Osteoblast (primary cell): ENCODE measurements around the gene FAM124A. TPM values are rescaled to one million over a fixed set of nuclear protein-coding genes. Genes with fewer than 3 reads are reported as not detected.

ENCODE experiments used
- DNase-seq: peaks from one replicate; pipeline ENCODE4 v3.0.0; 2011; ENCODE audit warnings: low spot score, mixed read lengths; ENCODE audit not compliant: insufficient read length; ENCODE audit errors: missing footprints
- H2AFZ ChIP-seq: 2 replicates; pipeline ENCODE4 v1.6.0; 2011; ENCODE audit warnings: mild to moderate bottlenecking, low read length
- H3K27ac ChIP-seq: 2 replicates; pipeline ENCODE4 v1.5.1; 2011; ENCODE audit warnings: mild to moderate bottlenecking, low read depth, low read length, moderate library complexity
- H3K27me3 ChIP-seq: 2 replicates; pipeline ENCODE4 v1.6.0; 2012; ENCODE audit warnings: mild to moderate bottlenecking, control low read depth, inconsistent platforms, low read length, moderate library complexity; ENCODE audit not compliant: insufficient read depth
- H3K36me3 ChIP-seq: 2 replicates; pipeline ENCODE4 v1.5.1; 2011; ENCODE audit warnings: mild to moderate bottlenecking, low read length, control low read depth, moderate library complexity; ENCODE audit not compliant: insufficient read depth
- H3K4me1 ChIP-seq: 2 replicates; pipeline ENCODE4 v1.5.1; 2011; ENCODE audit warnings: mild to moderate bottlenecking, low read length, control low read depth, moderate library complexity; ENCODE audit not compliant: insufficient read depth
- H3K4me2 ChIP-seq: 2 replicates; pipeline ENCODE4 v1.6.0; 2011; ENCODE audit warnings: mild to moderate bottlenecking, low read length; ENCODE audit not compliant: insufficient read depth
- H3K4me3 ChIP-seq: fragments of 200-600 bp; sonication (generic); 3 replicates; pipeline ENCODE4 v1.5.1; 2012; ENCODE audit warnings: mild to moderate bottlenecking, low read length, inconsistent platforms; ENCODE audit not compliant: insufficient read depth
- H3K79me2 ChIP-seq: 2 replicates; pipeline ENCODE4 v1.6.0; 2012; ENCODE audit warnings: mild to moderate bottlenecking, low read length, control low read depth, inconsistent platforms; ENCODE audit not compliant: insufficient read depth
- H3K9me3 ChIP-seq: 2 replicates; pipeline ENCODE4 v1.5.1; 2011; ENCODE audit warnings: low read depth, low read length, control low read depth
- H4K20me1 ChIP-seq: 2 replicates; pipeline ENCODE4 v1.6.0; 2012; ENCODE audit warnings: mild to moderate bottlenecking, low read length, control low read depth; ENCODE audit not compliant: insufficient read depth
- total RNA-seq: library from RNA; depleted of rRNA; stranded (reverse); fragments of >200 nt; gene quantifications from 2 replicates; pipeline ENCODE4 v1.2.3, GENCODE V29; 2012
- TF ChIP-seq, protein P1 (sequence below): IDR thresholded peaks from 2 replicates; pipeline ENCODE4 v1.5.1; 2011; ENCODE audit warnings: mild to moderate bottlenecking, low read depth, low read length, moderate library complexity; ENCODE audit errors: extremely low read depth

Gene FAM124A
- total RNA-seq, 1 donor: 1.1 TPM

- TF ChIP-seq, protein P1, sequence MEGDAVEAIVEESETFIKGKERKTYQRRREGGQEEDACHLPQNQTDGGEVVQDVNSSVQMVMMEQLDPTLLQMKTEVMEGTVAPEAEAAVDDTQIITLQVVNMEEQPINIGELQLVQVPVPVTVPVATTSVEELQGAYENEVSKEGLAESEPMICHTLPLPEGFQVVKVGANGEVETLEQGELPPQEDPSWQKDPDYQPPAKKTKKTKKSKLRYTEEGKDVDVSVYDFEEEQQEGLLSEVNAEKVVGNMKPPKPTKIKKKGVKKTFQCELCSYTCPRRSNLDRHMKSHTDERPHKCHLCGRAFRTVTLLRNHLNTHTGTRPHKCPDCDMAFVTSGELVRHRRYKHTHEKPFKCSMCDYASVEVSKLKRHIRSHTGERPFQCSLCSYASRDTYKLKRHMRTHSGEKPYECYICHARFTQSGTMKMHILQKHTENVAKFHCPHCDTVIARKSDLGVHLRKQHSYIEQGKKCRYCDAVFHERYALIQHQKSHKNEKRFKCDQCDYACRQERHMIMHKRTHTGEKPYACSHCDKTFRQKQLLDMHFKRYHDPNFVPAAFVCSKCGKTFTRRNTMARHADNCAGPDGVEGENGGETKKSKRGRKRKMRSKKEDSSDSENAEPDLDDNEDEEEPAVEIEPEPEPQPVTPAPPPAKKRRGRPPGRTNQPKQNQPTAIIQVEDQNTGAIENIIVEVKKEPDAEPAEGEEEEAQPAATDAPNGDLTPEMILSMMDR: no peak
- Histone ChIP-seq H3K79me2 (no peaks in the 10 kb centered on the region), H3K9me3 (no peaks in the 10 kb centered on the region)
Observed at GRCh38 chr13:51232328-51232727, 10.1 kb downstream of the FAM124A start.

GRCh38 chr13:51233117-51233826, 11.1 kb downstream of the FAM124A start:
- Histone ChIP-seq H4K20me1 (no peaks in the 10 kb centered on the region), H3K36me3 (no peaks in the 10 kb centered on the region), H3K27me3 (peaks cover 24% of the 10 kb centered on the region), H3K9me3 (no peaks in the 10 kb centered on the region), H2AFZ (no peak overlapping the region), H3K4me3 (no peak overlapping the region), H3K4me1 (no peaks in the 10 kb centered on the region), H3K27ac (no peak overlapping the region), H3K79me2 (no peaks in the 10 kb centered on the region), H3K4me2 (no peak overlapping the region)
- no peak for DNase-seq
- TF ChIP-seq, protein P1: no peak

More at GRCh38 chr13:51232328-51232727, 10.1 kb downstream of the FAM124A start:
- Histone ChIP-seq H2AFZ (no peak overlapping the region), H3K27ac (no peak overlapping the region), H3K4me1 (no peaks in the 10 kb centered on the region), H3K36me3 (no peaks in the 10 kb centered on the region), H4K20me1 (no peaks in the 10 kb centered on the region), H3K4me2 (no peak overlapping the region), H3K27me3 (peaks cover 31% of the 10 kb centered on the region), H3K4me3 (no peak overlapping the region)
- no peak for DNase-seq

GRCh38 chr13:51234676-51235075, 12.5 kb downstream of the FAM124A start:
- Histone ChIP-seq H3K27me3 (peaks cover 26% of the 10 kb centered on the region), H3K27ac (no peak overlapping the region), H3K4me3 (no peak overlapping the region), H3K4me2 (no peak overlapping the region), H3K4me1 (no peaks in the 10 kb centered on the region), H3K36me3 (no peaks in the 10 kb centered on the region), H2AFZ (no peak overlapping the region), H4K20me1 (no peaks in the 10 kb centered on the region), H3K79me2 (no peaks in the 10 kb centered on the region), H3K9me3 (no peaks in the 10 kb centered on the region)
- TF ChIP-seq, protein P1: no peak
- DNase-seq: no peak

GRCh38 chr13:51235186-51235585, 13.0 kb downstream of the FAM124A start:
- H3K4me1 ChIP-seq: no peaks in the 10 kb centered on the region
- no peaks in the 10 kb centered on the region for H3K79me2 ChIP-seq
- no peaks in the 10 kb centered on the region for H3K9me3 ChIP-seq
- DNase-seq: no peak
- H3K27me3 ChIP-seq: peaks cover 28% of the 10 kb centered on the region
- H3K36me3 ChIP-seq: no peaks in the 10 kb centered on the region
- H3K4me3 ChIP-seq: no peak overlapping the region
- H3K4me2 ChIP-seq: no peak overlapping the region
- no peak overlapping the region for H3K27ac ChIP-seq
- TF ChIP-seq, protein P1: no peak
- no peaks in the 10 kb centered on the region for H4K20me1 ChIP-seq
- no peak overlapping the region for H2AFZ ChIP-seq
